Measurements from ENCODE around the gene BNIPL. TPM values are rescaled to one million over a fixed set of nuclear protein-coding genes. Genes with fewer than 3 reads are reported as not detected.
A peak's percentile ranks its signal among the peaks of the same experiment; 100 is the strongest.

The BNIPL gene
- total and polyA plus RNA-seq, 2 of the 13 experiments (the other 11 are each of a cell fraction or from before 2014, with no cell fraction given) = 0.40 to 1.1 TPM

- TF ChIP-seq ZHX2 (IDR thresholded peaks at IDR 0.05; ENCODE audit: low read depth) (no peak), ZHX2 (CRISPR knock-in tag; IDR thresholded peaks at IDR 0.05; ENCODE audit: borderline replicate concordance) (no peak), HBP1 (CRISPR knock-in tag; IDR thresholded peaks at IDR 0.05; ENCODE audit: low read depth) (no peak), CREB3 (CRISPR knock-in tag; IDR thresholded peaks at IDR 0.05) (peak; percentile 76; the same call in 1 of the 2 replicates), UBTF (CRISPR knock-in tag; IDR thresholded peaks at IDR 0.05) (peak; percentile 65), ZNF672 (CRISPR knock-in tag; IDR thresholded peaks at IDR 0.05) (no peak), HDAC2 (CRISPR knock-in tag; IDR thresholded peaks at IDR 0.05) (no peak), ZNF598 (CRISPR knock-in tag; IDR thresholded peaks at IDR 0.05; ENCODE audit: borderline replicate concordance) (peak; percentile 72; the same call in 1 of the 2 replicates), RFXAP (CRISPR knock-in tag; IDR thresholded peaks at IDR 0.05; ENCODE audit: borderline replicate concordance) (no peak), KAT7 (CRISPR knock-in tag; IDR thresholded peaks at IDR 0.05; ENCODE audit: borderline replicate concordance) (no peak), ZNF703 (CRISPR knock-in tag; IDR thresholded peaks at IDR 0.05; ENCODE audit: borderline replicate concordance) (peak; percentile 81; the same call in 1 of the 2 replicates), ZNF549 (CRISPR knock-in tag; IDR thresholded peaks at IDR 0.05) (no peak), HNRNPH1 (optimal IDR thresholded peaks at IDR 0.05; ENCODE audit: low read depth, low read length) (no peak), CSRNP2 (CRISPR knock-in tag; conservative IDR thresholded peaks at IDR 0.05; ENCODE audit: low read depth) (no peak), ZBTB38 (CRISPR knock-in tag; IDR thresholded peaks at IDR 0.05) (peak; percentile 15; the same call in 1 of the 2 replicates), CENPT (CRISPR knock-in tag; IDR thresholded peaks at IDR 0.05; ENCODE audit: low read depth) (0 out of 2 replicates have a peak, but pooled peaks have one; percentile 69)
These were observed 11.7 kb downstream of the BNIPL start (continued) for GRCh38 chr1:151047925-151048644.
